ENCODE measurements around the gene SCAMP1. TPM values are rescaled to one million over a fixed set of nuclear protein-coding genes. Genes with fewer than 3 reads are reported as not detected.

SCAMP1 gene
- total and polyA plus RNA-seq, 4 experiments from 2014 or later = 28.9 to 38.3 (median 31.7) TPM

- H3K4me1 ChIP-seq (ENCODE audit: insufficient read depth, low read length) = no peaks in the 10 kb centered on the region
- Mint-ChIP-seq H3K4me1 (no peaks in the 10 kb centered on the region), H3K9me3 (no peaks in the 10 kb centered on the region), H3K36me3 (no peaks in the 10 kb centered on the region), H3K4me3 (no peak overlapping the region), H3K27me3 (peaks cover 12 to 32% of the 10 kb centered on the region in 2 donors), H3K27ac (no peak overlapping the region)
- no peak for DNase-seq
- no peaks in the 10 kb centered on the region for H3K9me3 ChIP-seq (ENCODE audit: control insufficient read depth in 1 of 2, low read length in 2 of 2)
- intact Hi-C loops (cut with micrococcal nuclease) = no loop called here
- POLR2A ChIA-PET (ENCODE audit: partially characterized antibody) = no interaction called here
- H3K4me3 ChIP-seq (ENCODE audit: low read length in 2 of 2) = no peak overlapping the region
- no peaks in the 10 kb centered on the region for H3K27me3 ChIP-seq (ENCODE audit: insufficient read depth, low read length)
- no peak overlapping the region for H3K27ac ChIP-seq (ENCODE audit: low read depth, low read length)
- CTCF ChIA-PET (ENCODE audit: partially characterized antibody) = no interaction called here
- no peaks in the 10 kb centered on the region for H3K36me3 ChIP-seq (ENCODE audit: insufficient read depth, low read length)
These were observed 163.1 kb downstream of the SCAMP1 start for GRCh38 chr5:78523314-78524193.

GRCh38 chr5:78526049-78526525, 165.7 kb downstream of the SCAMP1 start:
- Histone ChIP-seq H3K4me3 (ENCODE audit: low read length in 2 of 2) (no peak overlapping the region), H3K4me1 (ENCODE audit: insufficient read depth, low read length) (no peaks in the 10 kb centered on the region), H3K27me3 (ENCODE audit: insufficient read depth, low read length) (no peaks in the 10 kb centered on the region), H3K27ac (ENCODE audit: low read depth, low read length) (no peak overlapping the region), H3K36me3 (ENCODE audit: insufficient read depth, low read length) (no peaks in the 10 kb centered on the region), H3K9me3 (ENCODE audit: control insufficient read depth in 1 of 2, low read length in 2 of 2) (no peaks in the 10 kb centered on the region)
- ChIA-PET CTCF (ENCODE audit: partially characterized antibody) (no interaction called here), POLR2A (ENCODE audit: partially characterized antibody) (no interaction called here)
- Mint-ChIP-seq H3K4me1 (no peaks in the 10 kb centered on the region), H3K4me3 (no peak overlapping the region), H3K9me3 (no peaks in the 10 kb centered on the region), H3K27me3 (peaks cover 7 to 21% of the 10 kb centered on the region in 2 donors), H3K36me3 (no peaks in the 10 kb centered on the region), H3K27ac (no peak overlapping the region)
- DNase-seq = no peak
- intact Hi-C loops (cut with micrococcal nuclease) = no loop called here

DNA sequence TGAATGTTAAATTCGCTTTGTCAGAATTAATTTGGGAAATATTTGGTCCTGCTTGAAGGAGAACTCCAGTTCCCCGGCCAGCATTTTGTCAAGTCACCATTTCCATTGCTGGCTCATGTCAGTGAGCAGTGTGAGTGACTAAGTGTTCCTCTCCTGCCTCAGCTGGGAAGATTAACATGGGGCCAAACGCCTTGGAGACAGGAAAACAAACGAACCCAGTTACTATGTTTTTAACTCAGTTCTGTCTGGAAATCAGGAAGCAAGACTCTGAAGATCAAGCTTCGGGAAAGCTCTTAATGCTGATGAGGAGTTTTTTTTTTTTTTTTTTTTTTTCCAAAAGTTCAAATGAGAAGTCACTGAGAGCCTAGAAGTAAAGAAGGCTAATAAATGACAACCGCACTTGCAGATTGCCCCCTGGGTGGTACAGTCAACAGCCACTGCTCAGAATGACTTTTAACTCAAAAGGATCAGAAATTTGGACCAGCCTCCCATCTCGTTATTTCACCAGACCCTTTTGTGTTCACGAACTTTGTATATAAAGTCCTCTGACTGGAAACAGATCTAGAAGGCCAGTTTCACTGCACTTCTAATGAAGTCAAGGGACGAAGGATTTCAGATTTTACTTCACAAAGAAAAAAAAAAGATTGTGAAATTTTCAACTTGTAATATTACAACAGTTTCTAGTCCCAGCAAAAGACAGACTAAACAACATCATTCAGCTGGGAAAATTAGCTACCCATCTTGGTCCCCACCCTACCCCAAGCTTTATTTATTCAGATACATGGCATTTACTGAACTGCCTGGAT, 166.8 kb downstream of the SCAMP1 start:
- Mint-ChIP-seq H3K27me3 (peaks cover 6 to 21% of the 10 kb centered on the region in 2 donors), H3K27ac (no peak overlapping the region), H3K4me3 (no peak overlapping the region), H3K36me3 (no peaks in the 10 kb centered on the region), H3K4me1 (no peaks in the 10 kb centered on the region), H3K9me3 (no peaks in the 10 kb centered on the region)
- DNase-seq = no peak
- intact Hi-C loops (cut with micrococcal nuclease) = no loop called here
- H3K36me3 ChIP-seq (ENCODE audit: insufficient read depth, low read length) = no peaks in the 10 kb centered on the region
- ChIA-PET POLR2A (ENCODE audit: partially characterized antibody) (no interaction called here), CTCF (ENCODE audit: partially characterized antibody) (no interaction called here)
- H3K4me1 ChIP-seq (ENCODE audit: insufficient read depth, low read length) = no peaks in the 10 kb centered on the region
- no peak overlapping the region for H3K4me3 ChIP-seq (ENCODE audit: low read length in 2 of 2)
- H3K27ac ChIP-seq (ENCODE audit: low read depth, low read length) = no peak overlapping the region
- H3K27me3 ChIP-seq (ENCODE audit: insufficient read depth, low read length) = no peaks in the 10 kb centered on the region
- no peaks in the 10 kb centered on the region for H3K9me3 ChIP-seq (ENCODE audit: control insufficient read depth in 1 of 2, low read length in 2 of 2)

DNA sequence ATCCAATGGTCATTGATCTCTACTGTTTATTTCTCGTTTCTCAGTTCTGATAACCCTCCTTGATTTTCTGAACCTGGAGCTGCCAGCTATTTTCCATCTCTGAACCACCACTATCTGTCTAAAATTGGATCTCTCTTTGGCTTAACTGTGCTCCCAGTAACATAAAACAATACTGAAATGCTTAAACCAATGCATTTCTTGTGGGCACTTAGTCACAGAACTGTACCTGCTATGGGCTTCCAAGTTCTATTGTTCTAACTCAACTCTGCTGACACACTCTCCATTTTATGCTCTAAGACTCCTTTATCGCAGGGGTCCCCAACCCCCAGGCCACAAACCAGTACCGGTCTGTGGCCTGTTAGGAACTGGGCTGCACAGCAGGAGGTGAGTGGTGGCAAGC, 167.5 kb downstream of the SCAMP1 start:
- no peaks in the 10 kb centered on the region for H3K27me3 ChIP-seq (ENCODE audit: insufficient read depth, low read length)
- no peaks in the 10 kb centered on the region for H3K36me3 ChIP-seq (ENCODE audit: insufficient read depth, low read length)
- H3K9me3 Mint-ChIP-seq = no peaks in the 10 kb centered on the region
- ChIA-PET POLR2A (ENCODE audit: partially characterized antibody) (no interaction called here), CTCF (ENCODE audit: partially characterized antibody) (no interaction called here)
- no peak overlapping the region for H3K27ac ChIP-seq (ENCODE audit: low read depth, low read length)
- H3K27ac Mint-ChIP-seq = no peak overlapping the region
- H3K9me3 ChIP-seq (ENCODE audit: control insufficient read depth in 1 of 2, low read length in 2 of 2) = no peaks in the 10 kb centered on the region
- no peaks in the 10 kb centered on the region for H3K36me3 Mint-ChIP-seq
- no peak overlapping the region for H3K4me3 Mint-ChIP-seq
- peaks cover 4 to 16% of the 10 kb centered on the region in 2 donors for H3K27me3 Mint-ChIP-seq
- intact Hi-C loops (cut with micrococcal nuclease) = no loop called here
- H3K4me1 ChIP-seq (ENCODE audit: insufficient read depth, low read length) = no peaks in the 10 kb centered on the region
- no peak for DNase-seq
- no peak overlapping the region for H3K4me3 ChIP-seq (ENCODE audit: low read length in 2 of 2)
- no peaks in the 10 kb centered on the region for H3K4me1 Mint-ChIP-seq

Other genes starting within 250 kb of the SCAMP1 start
- gene AP3B1, start 65.9 kb upstream of the SCAMP1 start, total RNA-seq = 10 to 100 TPM; 33.3 to 36.9 TPM
- gene AP3B1, start 65.9 kb upstream of the SCAMP1 start, polyA plus RNA-seq = 10 to 100 TPM; 18.2 to 30.0 TPM

Data from CD4-positive, alpha-beta memory T cell (primary cell).